PC-9 (cell line): ENCODE results near the gene CARD11. TPM values are rescaled to one million over a fixed set of nuclear protein-coding genes. Genes with fewer than 3 reads are reported as not detected.
"Not testable (repeated sequence)": the region's sequence is repeated elsewhere in the genome, so short reads cannot be mapped to it uniquely, and the experiment has no call there.

ENCODE experiments used
- BruUV-seq: library from RNA; stranded (reverse); fragments of 400-500 nt; replicated peaks from 2 replicates; lab custom pipeline; 2021; lab: Mats Ljungman, UMichigan
- CTCF ChIA-PET: fragments of 300-600 bp; sonication (Branson Sonifier 250); formaldehyde crosslinking; loops from one replicate; lab custom pipeline; 2022; ENCODE audit warnings: antibody characterized with exemption; lab: Charles Lee
- POLR2A ChIA-PET: fragments of 300-600 bp; sonication (Branson Sonifier 250); formaldehyde crosslinking; loops from one replicate; lab custom pipeline; 2022; ENCODE audit warnings: antibody characterized with exemption; ENCODE audit not compliant: unreplicated experiment; lab: Charles Lee
- DNase-seq, 2 experiments: peaks; one replicate each; pipeline versions ENCODE4 v3.0.0 to v3.0.0-alpha.2; 2015 to 2022; ENCODE audit warnings: mixed read lengths in 1 of 2
- H2AFZ ChIP-seq: fragments of 200-600 bp; sonication (generic); 2 replicates; pipeline ENCODE4 v1.8.1; 2017; ENCODE audit warnings: antibody characterized with exemption
- H3F3A ChIP-seq: fragments of 200-600 bp; sonication (generic); 2 replicates; pipeline ENCODE4 v1.8.1; 2017; ENCODE audit warnings: antibody characterized with exemption, mild to moderate bottlenecking, low read depth; ENCODE audit not compliant: insufficient read depth
- H3K27ac ChIP-seq: fragments of 200-600 bp; sonication (generic); 2 replicates; pipeline ENCODE4 v1.6.1; 2016; ENCODE audit warnings: mixed run types
- H3K27me3 ChIP-seq: fragments of 200-600 bp; sonication (generic); 2 replicates; pipeline ENCODE4 v1.6.1; 2016; ENCODE audit warnings: low read depth, mixed run types; ENCODE audit not compliant: insufficient read depth
- H3K36me3 ChIP-seq: fragments of 200-600 bp; sonication (generic); 2 replicates; pipeline ENCODE4 v1.6.1; 2016; ENCODE audit warnings: low read depth, mixed run types
- H3K4me1 ChIP-seq: fragments of 200-600 bp; sonication (generic); replicated peaks from 2 replicates; pipeline ENCODE4 v1.6.1; 2016; ENCODE audit warnings: mixed run types; ENCODE audit not compliant: insufficient read depth
- H3K4me2 ChIP-seq: fragments of 200-600 bp; sonication (generic); 2 replicates; pipeline ENCODE4 v1.6.1; 2017; ENCODE audit warnings: mixed run types
- H3K4me3 ChIP-seq: fragments of 200-600 bp; sonication (generic); 2 replicates; pipeline ENCODE4 v1.6.1; 2016; ENCODE audit warnings: mixed run types
- H3K79me2 ChIP-seq: fragments of 200-600 bp; sonication (generic); 2 replicates; pipeline ENCODE4 v1.6.1; 2017; ENCODE audit warnings: low read depth, mixed run types
- H3K9me2 ChIP-seq: fragments of 200-600 bp; sonication (generic); 2 replicates; pipeline ENCODE4 v1.8.1; 2017; ENCODE audit warnings: mild to moderate bottlenecking; ENCODE audit not compliant: insufficient read depth
- H3K9me3 ChIP-seq: fragments of 200-600 bp; sonication (generic); 2 replicates; pipeline ENCODE4 v1.8.1; 2016; ENCODE audit warnings: low read depth; ENCODE audit not compliant: insufficient read depth
- H4K20me1 ChIP-seq: fragments of 200-600 bp; sonication (generic); 2 replicates; pipeline ENCODE4 v1.8.1; 2017; ENCODE audit not compliant: insufficient read depth
- CTCF ChIP-seq: fragments of 200-600 bp; sonication (generic); conservative IDR thresholded peaks from 2 replicates; pipeline ENCODE4 v1.6.1; 2017; ENCODE audit warnings: mixed run types, antibody characterized with exemption, mild to moderate bottlenecking, moderate library complexity
- EZH2 ChIP-seq: fragments of 200-600 bp; sonication (generic); IDR thresholded peaks from 2 replicates; pipeline ENCODE4 v1.8.0; 2017; ENCODE audit warnings: antibody characterized with exemption, low read depth
- intact Hi-C: fragments of 100-400 bp; cut with micrococcal nuclease; formaldehyde crosslinking; loops from one replicate; pipeline ENCODE4 v1.10.0; 2022; ENCODE audit not compliant: unreplicated experiment
- total RNA-seq: library from RNA; stranded (reverse); gene quantifications from 2 replicates; pipeline ENCODE4 v1.2.3, GENCODE V29; 2021

The CARD11 gene
- total RNA-seq, 1 experiment from 2014 or later, result 62.6 TPM

GRCh38 chr7:3025616-3026015 lies 18.1 kb downstream of the CARD11 start:
- Histone ChIP-seq H3K9me3 (peaks cover 16% of the 10 kb centered on the region), H3K27me3 (no peaks in the 10 kb centered on the region), H3K79me2 (peaks cover 74% of the 10 kb centered on the region), H3F3A (peaks cover 24% of the 10 kb centered on the region), H2AFZ (no peak overlapping the region), H3K4me3 (no peak overlapping the region), H3K36me3 (peaks cover 38% of the 10 kb centered on the region), H3K9me2 (no peaks in the 10 kb centered on the region), H4K20me1 (no peaks in the 10 kb centered on the region), H3K27ac (no peak overlapping the region), H3K4me1 (peaks cover 25% of the 10 kb centered on the region), H3K4me2 (no peak overlapping the region)
- CTCF ChIA-PET, result no interaction called here
- TF ChIP-seq CTCF (no peak), EZH2 (no peak)
- intact Hi-C loops, result loop anchor here (5.0 kb wide), 1 partner anchor 68 kb away; no protein-coding TSS in a partner anchor
- POLR2A ChIA-PET, result no interaction called here
- BruUV-seq, result no TSS peak
- DNase-seq, result no peak

GRCh38 chr7:3021825-3022224 lies 21.8 kb downstream of the CARD11 start:
- TF ChIP-seq EZH2 (no peak), CTCF (no peak)
- Histone ChIP-seq H3K9me3 (peaks cover 25% of the 10 kb centered on the region), H2AFZ (no peak overlapping the region), H3F3A (peaks cover 3% of the 10 kb centered on the region; the same call in 1 of the 2 replicates), H3K27me3 (no peaks in the 10 kb centered on the region), H3K36me3 (peaks cover 55% of the 10 kb centered on the region), H3K79me2 (peaks cover 75% of the 10 kb centered on the region), H3K4me1 (no peaks in the 10 kb centered on the region), H3K4me2 (no peak overlapping the region), H4K20me1 (no peaks in the 10 kb centered on the region), H3K27ac (no peak overlapping the region), H3K4me3 (no peak overlapping the region), H3K9me2 (no peaks in the 10 kb centered on the region)
- intact Hi-C loops, result loop anchor here (2.0 kb wide), 1 partner anchor 17 kb away; no protein-coding TSS in a partner anchor
- CTCF ChIA-PET, result no interaction called here
- BruUV-seq, result no TSS peak
- no peak for DNase-seq
- POLR2A ChIA-PET, result interaction anchor here (0.5 kb wide), 1 partner anchor 136 kb away, joined by 6 read pairs; no protein-coding TSS in a partner anchor

- intact Hi-C loops, result not testable (repeated sequence)
These were observed 22.4 kb downstream of the CARD11 start for GRCh38 chr7:3021224-3021623.

GRCh38 chr7:3020416-3020815 lies 23.3 kb downstream of the CARD11 start:
- no peak overlapping the region for H2AFZ ChIP-seq
- no peak for DNase-seq
- H3K9me2 ChIP-seq, result no peaks in the 10 kb centered on the region
- no peaks in the 10 kb centered on the region for H4K20me1 ChIP-seq
- intact Hi-C loops, result no loop called here
- no peak overlapping the region for H3K4me3 ChIP-seq
- POLR2A ChIA-PET, result no interaction called here
- TF ChIP-seq EZH2 (no peak), CTCF (no peak)
- H3K27me3 ChIP-seq, result no peaks in the 10 kb centered on the region
- peaks cover 48% of the 10 kb centered on the region for H3K36me3 ChIP-seq
- no TSS peak for BruUV-seq
- H3K79me2 ChIP-seq, result peaks cover 70% of the 10 kb centered on the region
- H3K4me2 ChIP-seq, result no peak overlapping the region
- H3K27ac ChIP-seq, result no peak overlapping the region
- no peaks in the 10 kb centered on the region for H3K4me1 ChIP-seq
- CTCF ChIA-PET, result no interaction called here
- peaks cover 3% of the 10 kb centered on the region; the same call in 1 of the 2 replicates for H3F3A ChIP-seq
- peaks cover 18% of the 10 kb centered on the region for H3K9me3 ChIP-seq

More at GRCh38 chr7:3021224-3021623, 22.4 kb downstream of the CARD11 start:
- H4K20me1 ChIP-seq, H3F3A ChIP-seq, H3K9me2 ChIP-seq, BruUV-seq, H3K4me2 ChIP-seq, DNase-seq, CTCF ChIA-PET, H3K4me1 ChIP-seq, H3K4me3 ChIP-seq, H2AFZ ChIP-seq, H3K27ac ChIP-seq, H3K27me3 ChIP-seq: not testable (repeated sequence)
- POLR2A ChIA-PET, result interaction anchor here (0.5 kb wide), 1 partner anchor 137 kb away, joined by 6 read pairs; no protein-coding TSS in a partner anchor
- H3K9me3 ChIP-seq, result peaks cover 25% of the 10 kb centered on the region
- peaks cover 55% of the 10 kb centered on the region for H3K36me3 ChIP-seq
- H3K79me2 ChIP-seq, result peaks cover 70% of the 10 kb centered on the region
